CD4-positive, alpha-beta T cell treated with Interleukin-1 beta for 1 hour (primary cell): ENCODE measurements around the gene HLCS.
A peak's percentile ranks its signal among the peaks of the same experiment; 100 is the strongest.
"Not testable (repeated sequence)": the region's sequence is repeated elsewhere in the genome, so short reads cannot be mapped to it uniquely, and the experiment has no call there.

Experiments
- DNase-seq, 2 donors: peaks; one replicate each; pipeline ENCODE4 v3.0.0-alpha.2; 2020 to 2022

HLCS gene

DNA sequence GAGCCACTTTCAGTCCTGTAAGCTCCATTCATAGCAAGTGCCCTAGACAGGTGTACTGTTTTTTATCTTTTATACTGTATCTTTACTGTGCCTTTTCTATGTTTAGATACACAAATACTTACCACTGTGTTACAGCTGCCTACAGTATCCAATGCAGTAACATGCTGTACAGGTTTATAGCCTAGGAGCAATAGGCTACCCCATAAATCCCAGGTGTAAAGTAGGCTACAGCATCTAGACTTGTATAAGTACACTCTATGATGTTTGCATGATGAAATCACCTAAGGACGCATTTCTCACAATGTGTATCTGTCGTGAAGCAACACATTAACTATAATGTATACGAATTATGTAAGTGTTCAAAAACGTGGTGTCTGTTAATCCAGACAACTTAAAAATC lies 10.7 kb downstream of the HLCS start:
- no peak for DNase-seq

DNA sequence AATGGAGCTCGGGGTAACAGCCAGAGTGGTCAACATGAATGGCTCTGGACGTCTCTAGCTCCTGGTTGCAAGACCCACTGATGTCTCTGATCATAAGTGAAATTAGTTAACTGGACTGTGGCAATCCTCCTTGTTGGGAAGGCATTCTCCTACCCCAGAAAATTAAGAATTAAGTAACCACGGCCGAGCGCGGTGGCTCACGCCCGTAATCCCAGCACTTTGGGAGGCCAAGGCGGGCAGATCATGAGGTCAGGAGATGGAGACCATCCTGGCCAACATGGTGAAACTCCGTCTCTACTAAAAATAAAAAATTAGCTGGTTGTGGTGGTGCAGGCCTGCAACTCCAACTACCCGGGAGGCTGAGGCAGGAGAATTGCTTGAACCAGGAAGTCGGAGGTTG lies 14.1 kb downstream of the HLCS start:
- DNase-seq: not testable (repeated sequence)

DNA sequence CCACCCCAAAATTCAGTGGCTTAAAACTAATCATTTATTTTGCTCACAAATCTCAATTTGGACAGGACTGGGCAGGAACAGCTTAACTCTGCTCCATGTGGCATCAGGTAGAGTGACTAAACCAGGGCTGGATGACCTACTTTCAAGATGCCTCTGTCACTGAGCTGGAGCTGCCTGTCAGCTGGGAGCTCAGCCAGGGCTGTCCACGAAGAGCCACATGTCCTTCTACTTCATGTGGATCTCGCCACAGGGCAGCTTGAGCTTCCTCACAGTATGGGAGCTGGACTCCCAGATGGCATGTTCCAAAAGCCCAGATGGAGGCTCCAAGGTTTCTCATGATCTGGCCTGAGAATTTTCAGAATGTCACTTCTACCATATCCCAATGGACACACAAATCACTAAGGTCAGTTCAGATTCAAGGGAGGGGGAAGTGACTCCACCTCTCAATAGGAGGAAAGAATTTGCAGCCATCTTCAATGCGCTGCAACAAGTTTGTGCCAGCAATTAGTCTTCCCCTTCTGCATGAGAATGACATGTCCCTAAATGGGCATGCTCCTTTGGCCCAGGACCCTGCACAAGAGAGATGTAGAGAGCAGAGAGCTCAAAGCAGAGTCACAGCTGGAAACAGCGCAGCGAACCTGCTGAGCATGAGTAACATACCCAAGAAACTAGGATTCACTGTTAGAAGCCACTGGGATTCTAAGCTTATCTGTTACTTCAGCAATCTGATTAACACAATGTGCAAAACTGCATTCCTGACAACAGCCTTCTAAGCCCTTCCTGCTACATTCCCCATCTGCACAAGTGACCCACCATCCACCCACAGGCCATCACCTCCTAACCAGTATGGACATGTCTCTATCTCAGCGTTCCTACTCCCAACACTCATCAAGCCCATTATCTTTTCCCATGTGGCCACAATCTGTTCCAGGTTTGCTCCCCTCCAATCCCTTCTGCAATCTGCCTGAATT lies 17.0 kb downstream of the HLCS start:
- DNase-seq: no peak

DNA sequence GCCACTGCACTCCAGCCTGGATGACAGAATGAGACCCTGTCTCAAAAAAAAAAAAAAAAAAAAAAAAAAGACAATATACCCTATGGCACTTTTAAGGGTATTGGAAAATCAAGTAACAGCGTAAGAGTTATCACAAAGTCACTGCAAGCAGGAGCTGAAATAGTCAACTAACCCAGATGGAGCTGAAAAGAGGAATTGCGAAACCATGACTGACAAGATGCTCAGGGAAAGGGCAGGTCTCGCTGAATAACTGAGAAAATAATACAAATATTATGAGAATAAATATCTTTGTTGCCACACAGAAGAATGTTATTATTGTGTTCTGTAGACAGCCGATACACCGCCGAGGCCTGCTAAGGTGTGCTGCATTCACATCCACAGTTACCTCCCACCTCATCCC lies 17.8 kb downstream of the HLCS start:
- DNase-seq: no peak

DNA sequence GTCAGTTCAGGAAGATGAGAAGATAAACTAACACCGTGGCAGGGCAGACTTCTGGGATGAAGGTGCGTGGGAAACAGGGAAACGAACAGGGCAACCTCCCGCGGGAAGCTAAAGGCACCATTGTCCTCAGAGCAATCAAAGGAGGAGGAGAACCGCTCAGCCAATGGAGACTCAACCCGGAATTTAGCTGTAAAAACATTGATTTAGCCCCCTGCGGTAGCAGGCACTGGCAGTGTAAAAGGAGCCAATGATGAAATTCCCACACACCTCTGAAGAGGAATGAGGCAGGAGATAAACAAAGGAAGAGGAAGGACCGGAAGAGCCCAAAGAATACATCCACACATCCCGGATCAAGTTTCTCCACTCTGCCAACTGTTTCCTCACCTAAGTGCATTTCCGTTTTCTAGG lies 19.5 kb downstream of the HLCS start:
- DNase-seq: no peak

DNA sequence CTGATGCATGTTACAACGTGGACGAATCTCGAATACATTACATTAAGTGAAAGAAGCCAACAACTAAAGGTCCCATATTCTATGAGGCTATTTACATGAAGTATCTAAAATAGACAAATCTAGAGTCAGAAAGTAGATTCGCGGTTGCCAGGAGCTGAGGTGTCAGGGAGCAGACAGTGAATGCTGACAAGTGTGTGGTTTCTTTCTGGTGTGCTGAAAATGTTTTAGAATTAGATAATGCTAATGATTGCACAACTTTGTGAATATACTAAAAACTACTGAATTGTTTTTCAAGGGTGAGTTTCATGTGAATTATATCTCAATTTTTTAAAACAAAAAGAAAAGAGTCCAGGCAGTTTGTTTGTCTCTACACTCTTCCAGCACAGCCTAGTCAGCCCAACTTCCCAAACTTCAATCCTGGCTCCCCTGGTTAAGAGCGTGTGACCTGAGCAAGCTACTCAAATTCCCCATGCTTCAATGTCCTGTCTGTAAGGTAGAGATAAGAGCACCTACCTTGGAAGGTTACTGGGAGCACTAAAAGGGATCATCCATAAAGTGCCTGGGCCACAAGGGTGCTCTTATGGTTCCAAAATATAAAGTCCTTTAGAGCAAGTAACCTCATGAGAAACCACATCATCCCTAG lies 20.9 kb downstream of the HLCS start:
- DNase-seq: no peak

DNA sequence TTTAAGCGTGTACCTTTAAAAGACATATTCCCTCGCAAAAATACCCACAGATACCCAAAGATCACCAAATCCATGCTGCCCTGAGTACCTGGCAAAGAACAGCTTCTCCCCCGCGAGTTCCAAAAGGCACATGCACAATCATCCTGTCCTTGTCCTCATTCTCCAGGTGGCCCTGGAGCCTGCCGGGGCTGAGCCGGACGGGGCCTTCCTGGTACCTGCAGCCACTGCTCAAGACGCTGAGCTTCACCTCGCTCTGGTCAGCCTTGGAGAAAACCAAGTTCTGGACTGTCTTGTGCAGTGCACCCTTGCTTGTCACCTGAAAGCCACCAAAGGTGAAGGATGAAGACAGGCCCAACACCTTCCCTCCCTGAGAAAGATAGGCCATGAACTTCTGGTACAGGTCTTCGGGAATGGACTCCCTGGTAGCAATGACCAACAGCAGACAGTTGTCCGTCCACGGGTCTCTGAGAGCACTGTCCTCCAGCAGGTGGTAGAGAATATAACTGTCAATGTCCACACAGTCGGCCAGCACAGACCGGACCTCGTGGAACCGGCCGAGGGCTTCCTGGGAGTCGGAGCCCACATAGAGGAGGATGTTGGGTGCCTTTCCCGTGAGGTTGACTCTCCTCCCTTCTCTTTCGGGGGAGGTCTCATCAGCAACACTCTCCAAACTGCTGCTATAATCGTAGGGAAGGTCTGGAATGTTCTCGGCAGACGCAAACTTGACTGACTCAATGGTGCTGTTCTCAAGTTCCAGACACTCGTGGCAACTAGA lies 29.9 kb downstream of the HLCS start:
- DNase-seq: no peak

DNA sequence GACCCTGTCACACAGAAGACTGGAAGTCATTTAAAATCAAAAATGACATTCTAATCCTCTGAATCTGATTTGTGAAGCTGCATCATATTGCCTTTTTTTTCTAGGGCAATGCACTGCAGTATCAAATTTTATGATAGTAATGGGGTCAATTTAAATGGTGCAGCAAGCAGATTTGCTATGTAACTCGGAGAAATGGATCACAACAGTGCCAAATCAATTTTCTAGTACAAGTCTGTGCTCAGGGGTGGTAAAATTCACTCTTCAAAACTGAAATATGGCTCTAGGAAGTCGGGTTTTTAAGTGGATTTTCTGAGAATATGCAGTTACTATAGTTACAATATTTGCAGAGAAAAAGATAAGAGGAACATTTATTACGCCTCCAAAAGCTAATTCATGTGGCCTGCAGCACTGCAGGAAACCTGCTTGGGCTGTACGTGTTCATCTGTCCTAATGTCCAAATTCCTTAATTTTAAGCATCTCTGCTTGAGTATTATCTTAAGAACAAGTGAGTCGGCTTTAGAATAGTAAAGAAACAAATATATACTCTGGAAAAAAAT lies 31.5 kb downstream of the HLCS start:
- no peak for DNase-seq

DNA sequence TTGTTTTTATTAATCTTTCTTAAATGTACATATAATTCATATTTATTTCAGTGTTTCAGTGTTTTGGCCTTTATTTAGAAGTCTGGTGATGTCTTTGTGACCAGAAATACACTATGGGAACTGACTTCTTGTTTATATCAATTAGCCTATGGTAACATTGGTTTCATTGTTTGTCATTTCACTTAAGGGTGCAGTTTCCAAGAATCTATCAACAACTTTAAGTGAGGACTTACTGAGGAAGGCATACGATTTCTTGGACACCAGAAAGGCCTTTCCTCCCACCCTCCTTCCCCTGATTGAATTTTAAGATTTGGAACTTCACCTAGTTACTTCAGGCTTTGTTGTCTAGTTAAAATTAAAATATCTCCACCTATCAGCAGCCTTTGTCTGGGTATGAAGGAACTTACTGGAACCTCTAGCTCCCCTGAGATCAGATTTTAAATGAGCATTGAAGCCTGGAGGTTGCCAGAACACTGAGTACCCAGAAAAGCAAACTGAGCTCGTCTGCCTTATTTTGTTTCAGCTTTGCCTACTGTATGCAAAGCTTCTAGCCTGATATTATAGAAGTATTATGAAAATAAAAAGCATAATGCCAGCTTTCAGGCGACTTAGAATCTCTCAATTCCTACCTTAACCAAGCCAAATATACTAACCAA lies 34.2 kb downstream of the HLCS start:
- DNase-seq: no peak

DNA sequence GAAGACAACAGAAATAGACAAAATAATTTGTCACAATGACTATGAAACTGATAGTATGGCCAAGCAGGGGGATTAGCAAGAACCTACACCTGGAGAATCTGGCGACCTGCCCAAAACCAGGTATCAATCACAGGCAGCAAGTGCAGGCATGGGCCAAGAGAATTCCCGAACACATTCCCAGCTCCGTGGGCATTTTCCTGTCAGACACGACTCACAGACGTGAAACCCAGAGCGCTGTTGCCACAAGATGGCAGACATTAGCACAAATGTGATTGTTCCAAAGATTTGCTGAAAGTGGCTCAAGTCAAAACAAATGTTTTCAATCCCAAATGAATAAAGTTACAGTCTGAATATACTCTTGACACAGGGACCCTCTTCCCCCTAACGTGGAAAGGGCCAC lies 36.8 kb downstream of the HLCS start:
- DNase-seq: no peak

DNA sequence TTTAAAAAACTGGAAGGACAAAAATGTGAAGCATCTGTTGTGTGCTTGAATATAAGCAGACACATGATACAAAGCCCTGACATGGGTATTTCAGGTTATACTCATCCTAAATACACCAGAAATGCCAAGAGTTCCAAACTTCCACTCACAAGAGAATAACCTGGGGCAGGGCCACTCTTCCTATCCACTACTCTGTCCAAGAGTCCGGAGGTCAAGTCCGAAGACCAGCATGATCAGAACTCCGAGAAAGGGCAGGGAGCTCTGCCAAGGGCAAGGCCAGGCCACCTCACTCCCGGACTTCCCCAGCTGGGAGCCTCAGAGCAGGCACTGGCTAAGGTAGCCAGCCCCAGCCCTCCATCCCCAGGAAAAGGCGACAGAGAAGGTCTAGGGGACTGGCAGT lies 37.5 kb downstream of the HLCS start:
- DNase-seq: no peak

DNA sequence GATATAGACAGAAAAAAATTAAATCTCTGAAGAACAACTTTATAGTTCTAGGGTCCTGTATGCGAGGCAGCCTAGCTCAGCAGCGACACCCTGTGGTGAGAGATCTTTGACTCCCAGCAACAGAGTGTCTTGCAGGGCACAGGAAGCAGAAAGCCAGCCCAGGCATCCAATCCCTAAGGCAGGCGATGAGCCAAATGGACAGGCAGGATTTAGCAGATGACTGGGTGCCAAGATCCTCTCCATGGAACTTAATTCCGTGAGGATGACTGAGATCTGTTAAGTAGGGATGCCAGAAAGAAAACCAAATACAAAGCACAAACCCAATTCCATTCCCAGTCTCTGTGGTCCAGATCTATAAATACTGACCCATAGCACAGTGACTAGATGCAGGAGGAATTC lies 38.8 kb downstream of the HLCS start:
- peak; percentile 51 to 60 for DNase-seq

DNA sequence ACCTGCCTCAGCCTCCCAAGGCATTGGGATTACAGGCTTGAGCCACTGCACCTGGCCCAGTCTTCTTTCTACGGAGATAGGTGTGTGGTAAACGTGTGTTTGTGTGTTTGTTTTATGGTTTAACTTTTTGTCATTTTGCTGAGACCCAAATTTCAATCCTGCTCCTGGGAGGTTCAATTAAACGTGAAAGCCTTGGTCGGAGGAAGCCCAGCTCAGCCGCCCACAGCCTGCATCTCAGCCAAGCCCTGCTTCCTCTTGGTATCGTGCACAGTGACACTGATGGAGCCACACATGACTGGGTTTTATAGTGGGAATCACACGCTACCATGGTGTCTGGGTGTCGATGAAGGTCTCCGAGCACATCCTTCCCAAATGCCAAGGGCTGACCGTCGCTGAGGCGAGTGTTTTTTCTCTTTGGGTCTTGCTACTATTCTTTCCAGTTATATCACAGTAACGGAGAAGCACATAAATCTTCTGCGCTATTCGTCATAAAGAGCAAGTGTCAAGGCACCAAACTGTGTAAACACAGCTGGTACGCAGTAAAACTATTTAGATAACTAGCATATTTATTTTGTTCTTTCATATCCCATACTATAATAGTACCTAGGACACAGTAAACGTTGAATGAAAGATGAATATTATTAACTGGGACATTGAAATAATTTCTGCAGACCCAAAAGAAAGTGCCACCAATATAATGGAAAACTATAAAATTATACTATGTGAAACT lies 39.3 kb downstream of the HLCS start:
- DNase-seq: no peak

DNA sequence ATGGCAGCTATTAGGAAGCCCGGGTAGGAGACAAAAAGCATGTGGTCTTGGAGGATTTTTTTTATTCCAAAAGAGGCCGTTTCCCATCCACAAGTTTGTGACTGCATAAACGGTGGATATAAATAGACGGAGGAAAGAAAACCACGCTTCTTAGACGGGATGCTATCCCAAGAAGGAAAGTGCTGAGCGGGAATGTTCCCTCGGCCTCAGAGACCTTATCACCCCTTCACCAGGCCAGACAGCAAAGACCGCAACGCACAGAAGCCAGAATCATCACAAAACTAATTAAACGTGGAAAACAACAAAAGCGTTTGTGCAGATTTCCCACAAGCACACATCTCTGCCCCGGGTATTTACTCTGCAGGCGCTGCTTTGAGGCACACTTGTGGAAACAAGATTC lies 43.2 kb downstream of the HLCS start:
- no peak for DNase-seq

DNA sequence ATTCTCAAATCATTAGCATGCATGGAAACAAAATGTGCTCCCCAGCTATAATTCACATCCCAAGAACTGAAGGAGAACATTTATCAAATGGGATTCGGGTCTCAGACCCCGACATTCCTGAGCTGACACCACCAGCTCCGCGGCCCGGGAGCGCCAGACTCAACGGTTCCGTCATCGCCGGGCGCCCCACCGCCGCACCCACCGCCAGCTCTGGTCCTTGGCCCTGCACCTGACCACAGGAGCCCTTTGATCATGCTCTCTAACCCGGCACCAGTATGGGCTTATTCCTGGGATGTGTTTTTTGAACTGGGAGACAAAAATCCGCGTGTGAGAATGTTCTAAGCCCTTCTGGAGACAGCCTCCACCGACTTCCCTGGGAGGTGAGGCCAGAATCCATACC lies 43.6 kb downstream of the HLCS start:
- no peak for DNase-seq

DNA sequence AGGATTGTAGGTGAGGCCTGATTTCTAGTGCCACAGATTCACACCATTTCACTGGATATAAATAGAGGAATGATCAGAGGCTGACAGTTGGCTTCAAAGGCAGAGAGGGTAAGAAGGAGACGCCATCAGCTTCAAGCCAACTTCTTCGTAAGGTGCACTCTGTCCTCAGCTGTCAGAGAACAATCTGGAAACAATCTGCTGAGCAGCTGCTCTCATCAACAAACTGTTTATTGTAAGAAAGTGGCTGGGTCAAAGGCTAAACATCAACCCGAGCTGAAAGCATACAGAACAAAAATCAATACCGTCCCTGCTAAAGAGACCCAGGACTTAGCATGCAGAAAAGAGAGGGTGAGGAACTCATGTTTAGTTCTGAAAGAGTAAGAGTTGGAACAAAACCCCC lies 48.2 kb downstream of the HLCS start:
- no peak for DNase-seq

DNA sequence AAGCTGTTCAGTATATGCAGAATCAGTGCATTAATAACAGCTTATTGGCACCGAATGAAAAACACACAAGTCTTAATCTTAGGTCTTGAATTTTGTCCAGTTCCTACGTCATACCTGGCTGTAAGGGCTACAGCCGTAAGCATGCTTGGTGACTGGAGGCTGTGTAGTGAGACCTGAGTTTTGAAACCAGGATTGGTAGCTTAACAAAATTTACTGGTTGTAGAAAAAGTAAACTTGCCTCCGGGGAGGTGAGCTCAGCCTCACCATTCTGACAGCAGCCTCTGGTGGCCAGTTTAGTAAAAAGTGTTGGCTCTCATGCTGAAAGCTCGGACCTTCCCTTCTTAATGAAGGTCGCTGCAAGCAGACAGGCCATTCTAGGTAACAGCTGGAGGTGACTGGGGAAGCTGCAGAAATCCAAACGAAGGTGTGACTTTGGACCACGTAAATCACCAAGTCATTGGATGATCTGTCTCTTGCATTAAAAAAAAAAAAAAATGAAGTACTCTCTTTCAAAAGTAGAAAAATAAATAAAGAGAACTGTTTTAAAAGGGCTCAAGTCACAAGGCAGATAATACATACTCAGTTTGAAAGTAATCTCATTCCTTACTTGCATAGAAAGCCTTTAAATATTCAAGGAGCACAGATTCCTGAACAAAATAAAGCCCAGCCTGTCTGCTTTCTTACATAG lies 48.9 kb downstream of the HLCS start:
- no peak for DNase-seq

DNA sequence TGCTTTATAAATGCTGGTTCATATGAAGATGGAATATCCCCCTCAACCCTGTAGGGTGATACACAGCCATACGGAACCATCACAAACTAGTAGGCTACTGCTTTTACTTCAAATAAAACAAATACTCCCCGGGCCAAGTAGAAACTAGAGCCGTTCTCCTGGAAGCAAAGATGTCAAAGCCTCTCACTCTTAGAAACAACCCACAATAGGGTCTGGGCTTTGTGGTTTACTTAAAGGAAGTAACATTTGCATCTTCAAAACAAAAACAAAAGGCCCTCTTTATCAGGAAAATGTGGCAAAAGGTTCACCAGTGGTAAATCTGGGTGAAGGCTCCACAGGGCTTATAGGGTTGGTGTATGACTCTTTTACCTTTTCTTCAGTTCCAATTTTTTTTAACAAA lies 49.8 kb downstream of the HLCS start:
- DNase-seq: no peak

DNA sequence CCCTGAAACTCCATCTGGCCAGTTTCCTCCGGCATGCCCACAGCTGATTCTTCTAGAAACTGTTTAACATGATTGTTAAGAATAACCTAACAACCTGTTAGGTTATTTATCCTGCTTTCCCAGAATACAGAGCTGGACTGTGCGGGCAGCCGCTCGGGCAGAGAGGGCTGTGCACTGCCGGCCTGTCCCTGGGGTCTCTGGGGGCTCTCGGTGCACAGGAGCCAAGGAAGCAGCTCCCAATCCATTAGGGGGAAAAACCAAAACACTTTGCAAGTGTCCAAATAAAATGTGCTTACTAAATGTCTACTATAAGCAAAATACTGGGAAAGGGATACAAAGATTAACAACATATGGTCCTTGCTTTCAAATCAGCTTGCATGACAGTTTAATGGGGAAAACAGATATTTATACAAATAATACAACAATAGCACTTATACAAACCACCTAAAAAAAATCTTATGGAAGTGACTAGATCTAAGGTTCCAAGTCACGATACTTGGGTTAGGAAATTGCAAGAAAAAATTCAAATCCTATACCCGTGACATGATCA lies 50.7 kb downstream of the HLCS start:
- DNase-seq: no peak

DNA sequence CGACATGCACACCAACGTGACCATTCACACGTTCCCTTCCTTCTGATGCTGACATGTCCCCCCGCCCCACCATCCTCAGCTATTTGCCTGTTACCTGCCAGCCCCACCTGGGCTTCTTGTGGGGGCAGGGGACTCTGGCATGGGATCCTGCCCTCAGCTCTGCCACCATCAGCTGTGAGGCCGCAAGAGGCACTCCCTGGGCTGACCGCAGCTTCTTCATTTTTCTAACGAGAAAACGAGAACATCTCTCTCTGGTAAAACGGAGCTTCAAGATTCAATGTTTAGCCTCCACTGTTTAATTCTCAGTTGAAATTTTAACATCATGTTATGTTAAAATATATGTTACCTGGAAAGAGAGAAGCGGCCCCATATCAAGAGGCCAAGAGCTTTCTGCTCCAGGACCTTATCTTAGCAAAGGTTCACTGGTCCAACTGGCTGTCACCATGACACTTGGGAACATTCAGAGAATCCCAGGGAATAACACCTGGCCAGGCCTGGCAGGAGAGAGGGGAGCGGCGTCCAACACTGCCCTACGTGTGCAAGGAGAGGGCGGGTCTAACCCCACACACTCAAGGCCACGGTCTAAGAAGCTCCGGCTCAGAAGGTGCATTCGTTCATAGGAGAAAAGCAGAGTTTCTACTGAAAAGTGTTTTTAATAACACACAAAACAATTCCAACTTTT lies 51.3 kb downstream of the HLCS start:
- no peak for DNase-seq
